ENCODE results near the gene NCKAP5.

DNA sequence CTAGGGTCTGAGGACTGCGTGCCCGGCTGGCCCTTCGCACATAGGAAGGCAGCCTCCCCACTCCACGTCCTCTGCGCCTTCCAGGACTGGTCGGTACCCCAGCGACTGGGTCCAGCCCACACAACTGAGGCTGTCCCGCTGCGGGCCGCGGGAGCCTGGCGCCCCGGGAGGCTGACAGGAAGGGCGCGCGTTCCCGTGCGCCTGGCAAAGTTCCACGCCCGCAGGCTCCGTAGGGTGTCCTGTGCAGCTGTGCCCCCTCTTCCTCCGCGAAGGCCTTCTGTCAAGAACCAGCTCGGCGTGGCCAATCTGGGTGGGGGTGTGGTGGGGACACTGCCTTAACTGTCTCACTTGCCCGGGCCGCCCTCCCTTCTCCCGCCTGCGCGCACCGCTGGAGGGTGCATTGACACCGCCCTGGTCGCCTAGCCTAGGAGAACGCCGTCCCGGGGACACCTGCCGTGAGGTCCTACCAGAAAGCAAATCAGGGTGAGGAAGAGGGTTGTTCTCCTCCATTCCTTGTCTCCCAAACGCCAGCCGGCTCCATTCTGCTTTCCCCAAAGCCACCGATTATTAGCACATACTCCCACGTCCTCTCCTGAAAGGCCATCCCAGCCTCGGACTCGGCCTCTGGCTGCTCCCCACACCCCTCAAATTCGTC, 897.6 kb downstream of the NCKAP5 start:
- TF ChIP-seq POLR2AphosphoS5 (IDR thresholded peaks at IDR 0.05; ENCODE audit: low read depth, low read length): no peak
- no peak for TF ChIP-seq SIN3A (IDR thresholded peaks at IDR 0.05; ENCODE audit: borderline replicate concordance, insufficient read depth, low read length)
- no peak for TF ChIP-seq REST (IDR thresholded peaks at IDR 0.05; ENCODE audit: insufficient read depth in 1 of 2, low read depth in 2 of 2, low read length in 2 of 2)
- no peak for TF ChIP-seq TAF1 (IDR thresholded peaks at IDR 0.05; ENCODE audit: borderline replicate concordance, insufficient read depth, low read length)

Measured in PFSK-1 (cell line).